Activated T-cell treated with anti-CD3 and anti-CD28 coated beads, Interleukin-2, amount 50 U/mL, for 48 hours (primary cell): ENCODE measurements around the gene ATG13.

Experiments used
- DNase-seq, 2 experiments: peaks; one replicate each; pipeline ENCODE4 v3.0.0-alpha.2; 2020

ATG13 gene

DNA sequence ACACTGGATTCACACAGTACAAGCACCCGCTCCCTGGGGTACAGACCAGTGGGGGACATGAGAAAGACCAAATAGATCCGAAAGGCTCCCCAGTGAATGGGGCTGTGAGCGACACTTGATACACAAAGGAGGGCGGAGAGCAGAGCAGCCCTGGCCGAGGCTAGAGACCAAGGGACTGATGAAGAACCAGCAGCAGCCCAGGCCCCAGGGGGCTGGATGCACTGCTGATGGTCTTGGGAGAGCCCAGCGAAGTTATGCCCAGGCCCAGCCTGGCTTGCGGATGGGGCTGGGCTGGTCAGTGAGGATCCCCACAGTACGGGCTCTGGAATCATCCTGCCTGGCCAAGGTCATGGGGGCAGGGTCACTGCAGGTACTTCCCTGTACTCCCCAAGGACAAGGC is 59.8 kb downstream of the ATG13 start:
- no peak for DNase-seq

- DNase-seq: no peak
Observed at GRCh38 chr11:46677991-46678740, 60.8 kb downstream of the ATG13 start.

DNA sequence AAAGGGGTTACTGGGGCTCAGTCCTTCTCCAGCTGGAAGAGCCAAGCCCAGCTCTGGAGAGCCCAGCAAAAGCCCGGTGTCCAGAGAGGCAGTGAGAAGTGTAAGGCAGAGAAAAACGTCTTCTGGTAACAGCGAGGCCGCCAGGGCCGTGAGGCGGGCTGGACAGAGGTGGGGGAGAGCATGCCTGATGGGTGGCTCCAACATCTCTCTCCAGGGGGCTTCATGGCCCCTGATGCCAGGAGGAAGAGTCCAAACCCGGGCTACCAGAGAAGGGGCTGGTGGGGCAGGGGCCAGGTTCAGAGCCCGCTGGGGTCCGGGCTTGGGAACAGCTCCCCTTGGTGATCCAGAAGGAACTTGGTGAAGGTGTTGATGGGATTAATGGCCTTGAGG is 61.4 kb downstream of the ATG13 start:
- no peak for DNase-seq

DNA sequence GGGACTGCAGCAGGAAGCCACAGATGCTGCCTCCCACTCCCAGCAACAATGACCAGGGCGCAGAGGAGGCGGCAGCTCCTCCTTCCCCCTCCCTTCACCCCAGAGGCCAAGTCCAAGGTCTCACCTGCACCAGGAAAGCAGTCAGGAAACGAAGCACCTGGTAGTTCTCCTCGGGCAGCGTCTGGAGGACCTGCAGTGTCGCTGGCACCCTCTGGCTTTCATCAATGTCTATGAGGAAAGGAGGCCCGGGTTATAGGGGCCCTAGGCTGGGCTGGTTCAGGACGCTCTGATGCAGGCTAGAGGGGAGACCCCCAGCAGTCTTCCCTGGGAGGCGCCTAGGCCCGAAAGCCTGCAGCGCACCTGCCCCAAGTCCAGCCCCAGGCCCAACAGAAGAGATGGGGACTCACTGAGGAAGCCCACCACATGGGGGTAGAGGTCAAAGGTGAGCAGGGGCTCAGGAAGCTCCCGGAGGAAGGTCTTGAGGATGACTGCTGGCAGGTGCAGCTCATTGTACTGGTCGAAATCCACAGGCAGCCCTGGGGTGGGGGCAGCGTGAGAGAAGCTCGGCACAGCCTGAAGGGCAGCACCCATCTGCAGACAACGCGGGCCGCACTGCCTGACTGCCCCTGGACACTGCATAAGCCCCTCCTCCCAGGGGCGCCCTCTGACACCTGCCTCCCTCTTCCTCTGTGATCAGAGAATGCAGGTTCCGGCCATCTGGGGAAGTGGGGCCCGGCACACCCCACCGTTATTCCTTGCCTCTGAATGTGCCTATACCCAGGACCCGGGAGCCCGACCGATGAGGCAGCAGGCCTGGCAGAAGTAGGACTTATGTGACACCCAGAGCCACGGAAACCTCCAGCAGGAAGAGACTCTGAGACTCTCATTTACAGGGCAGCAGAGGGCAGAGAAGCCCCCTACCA is 62.1 kb downstream of the ATG13 start:
- no peak for DNase-seq

DNA sequence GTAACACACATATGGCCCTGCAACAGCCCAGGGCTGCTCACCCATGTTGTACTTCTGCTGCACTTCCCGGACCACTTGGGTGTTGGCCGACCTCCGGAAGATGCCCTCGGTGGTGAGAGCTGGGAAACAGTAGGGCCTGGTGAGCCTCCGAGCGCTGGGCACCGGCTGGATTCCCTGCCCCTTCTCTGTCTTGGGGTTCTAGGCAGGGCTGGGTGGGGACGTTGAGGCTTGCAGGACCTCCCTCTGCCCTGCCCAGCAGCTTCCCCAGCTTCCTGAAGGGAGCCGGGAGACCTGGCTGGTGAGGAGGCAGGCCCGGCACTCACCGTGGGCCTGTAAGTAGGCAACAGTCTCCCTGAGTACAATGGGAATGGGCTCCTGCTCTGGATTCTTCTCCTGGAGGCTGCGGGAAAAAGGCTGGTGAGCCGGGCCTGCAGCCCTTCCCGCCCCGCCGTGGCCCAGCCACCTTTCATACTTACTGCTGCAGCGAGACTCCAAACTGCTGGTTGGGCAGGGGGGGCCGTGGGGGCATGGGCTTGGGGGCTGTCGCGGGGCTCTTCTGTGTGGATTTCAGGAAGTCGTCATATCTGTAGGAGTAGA is 62.9 kb downstream of the ATG13 start:
- DNase-seq: no peak

DNA sequence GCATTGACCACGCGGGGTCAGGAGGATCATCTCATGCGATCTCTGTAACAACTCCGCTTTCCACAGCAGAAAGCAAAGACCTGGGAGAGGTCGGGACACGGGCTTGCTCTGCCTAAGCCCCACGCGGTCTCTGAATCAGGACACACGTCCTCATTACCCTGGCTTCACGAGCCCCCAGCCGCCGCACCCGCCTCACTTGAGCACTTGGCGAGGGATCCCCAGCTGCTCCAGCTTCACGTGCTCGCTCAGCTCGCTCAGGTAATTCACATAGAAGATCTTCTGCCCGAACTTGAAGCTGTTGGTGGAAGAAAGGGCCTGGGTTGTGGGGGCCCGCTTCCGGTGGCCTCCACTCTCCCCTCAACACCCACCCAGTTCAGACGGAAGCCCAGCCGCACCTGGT is 63.5 kb downstream of the ATG13 start:
- DNase-seq: no peak

DNA sequence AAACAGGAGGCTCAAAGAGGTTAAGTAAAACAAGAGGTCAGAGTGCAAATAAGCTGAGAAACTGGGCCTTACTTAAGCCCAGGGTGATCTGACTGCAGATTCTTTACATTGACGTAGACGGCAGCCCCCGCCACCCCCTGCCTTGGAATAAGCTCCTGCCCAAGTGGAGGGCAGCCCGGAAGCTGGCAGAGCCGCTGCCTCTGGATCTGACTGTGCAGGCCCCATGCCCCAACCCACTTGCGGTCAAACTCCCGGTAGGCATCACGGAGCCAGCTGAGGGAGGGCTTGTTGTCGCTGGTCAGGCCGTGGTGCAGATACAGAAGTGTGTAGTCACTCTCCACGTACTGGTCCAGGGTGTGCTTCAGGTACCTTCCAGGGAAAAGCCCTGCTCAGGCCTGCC is 64.5 kb downstream of the ATG13 start:
- no peak for DNase-seq

GRCh38 chr11:46682773-46683752 is 65.7 kb downstream of the ATG13 start:
- DNase-seq: no peak

DNA sequence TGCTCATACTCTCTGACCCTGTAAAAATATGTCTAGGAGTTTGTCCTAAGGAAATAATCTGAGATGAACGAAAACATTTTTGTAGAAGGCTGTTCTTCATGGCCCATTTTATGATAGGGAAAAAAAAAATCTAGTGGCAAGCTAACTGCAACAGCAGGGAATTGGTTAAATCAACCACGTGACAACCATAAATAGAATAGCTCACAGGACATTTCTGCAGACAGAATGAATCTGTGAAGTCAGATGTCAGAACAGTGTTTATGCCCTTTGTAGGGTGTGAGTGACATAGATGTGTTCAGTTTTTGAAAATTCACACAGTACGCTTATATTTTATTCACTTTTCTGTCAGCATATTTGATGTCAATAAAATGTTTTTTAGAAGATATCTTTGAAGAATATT is 67.0 kb downstream of the ATG13 start:
- DNase-seq: no peak

GRCh38 chr11:46686886-46687795 is 69.8 kb downstream of the ATG13 start:
- DNase-seq: no peak

- no peak for DNase-seq
Observed at GRCh38 chr11:46690702-46691101, 73.3 kb downstream of the ATG13 start.

DNA sequence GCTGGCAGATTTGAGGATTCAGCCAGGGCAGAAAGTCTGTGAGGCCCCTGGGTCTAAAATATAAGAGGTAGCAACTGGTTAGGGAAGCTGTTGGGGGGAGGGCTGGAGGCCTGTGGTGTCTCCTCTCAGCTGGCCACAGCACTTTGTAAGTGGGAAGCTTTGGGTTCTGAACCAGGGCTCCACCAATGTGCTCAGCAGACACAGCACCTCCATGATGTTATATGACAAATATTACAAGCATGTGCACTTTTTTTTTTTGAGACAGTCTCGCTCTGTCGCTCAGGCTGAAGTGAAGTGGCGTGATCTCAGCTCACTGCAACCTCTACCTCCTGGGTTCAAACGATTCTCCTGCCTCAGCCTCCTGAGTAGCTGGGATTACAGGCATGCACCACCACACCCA is 75.1 kb downstream of the ATG13 start:
- no peak for DNase-seq

DNA sequence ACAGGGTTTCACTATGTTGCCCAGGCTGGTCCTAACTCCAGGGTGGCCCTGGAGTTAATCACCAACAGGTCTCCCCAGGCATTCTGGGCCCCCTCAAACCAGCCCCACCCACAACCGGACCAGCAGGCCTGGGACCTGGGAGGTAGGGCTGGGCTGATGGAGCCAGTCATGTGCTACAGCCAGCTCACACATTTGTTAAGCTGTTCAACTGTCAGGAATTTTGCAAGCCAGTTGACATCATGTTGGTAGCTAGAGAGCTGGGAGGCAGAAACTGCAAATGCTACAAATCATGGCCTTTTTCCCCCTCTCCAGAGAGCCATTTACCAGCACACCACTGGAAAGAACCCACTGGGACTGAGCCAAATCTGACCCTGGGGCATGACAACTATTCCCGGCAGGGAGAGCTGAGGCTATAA is 76.3 kb downstream of the ATG13 start:
- no peak for DNase-seq

DNA sequence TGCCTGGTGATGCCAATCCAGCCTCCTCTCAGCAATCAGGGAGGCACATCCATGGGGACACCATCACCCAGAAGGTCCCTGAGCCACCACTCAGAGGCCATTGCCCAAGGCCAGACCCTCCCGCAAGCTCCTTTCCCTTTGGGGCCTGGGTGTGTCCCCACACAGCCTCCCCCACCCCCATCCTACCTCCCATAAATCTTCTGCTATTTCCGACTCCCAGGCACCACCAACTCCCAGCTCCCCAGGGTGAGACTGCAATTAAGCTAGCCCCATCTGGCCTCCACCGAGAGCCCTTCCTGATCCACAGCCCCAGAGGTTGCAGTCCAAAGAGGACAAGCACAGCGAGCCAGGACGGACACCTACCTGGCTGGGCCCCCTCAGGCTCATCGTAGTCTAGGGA is 76.7 kb downstream of the ATG13 start:
- no peak for DNase-seq

- DNase-seq: no peak
Observed at GRCh38 chr11:46694607-46695006, 77.3 kb downstream of the ATG13 start.

- no peak for DNase-seq
Observed at GRCh38 chr11:46695345-46696211, 78.2 kb downstream of the ATG13 start.

DNA sequence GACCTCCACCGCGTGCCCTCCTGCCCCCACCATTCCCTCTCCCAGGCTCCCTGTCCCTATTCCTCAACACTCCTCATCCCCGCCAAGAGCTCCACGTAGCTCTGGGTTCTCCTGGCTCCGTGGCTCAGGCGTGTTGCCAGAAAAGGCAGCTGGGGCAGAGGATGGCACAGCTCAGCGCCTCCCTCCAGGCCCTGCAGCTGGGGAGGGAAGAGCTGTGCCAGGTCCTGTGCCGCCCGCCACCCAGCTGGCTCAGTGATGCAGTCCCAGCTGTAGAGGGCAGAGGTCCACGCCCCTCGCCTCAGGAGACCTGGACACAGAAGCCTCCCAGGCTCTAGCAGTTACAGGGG is 78.8 kb downstream of the ATG13 start:
- DNase-seq: no peak

GRCh38 chr11:46697303-46697702 is 80.0 kb downstream of the ATG13 start:
- DNase-seq: no peak

GRCh38 chr11:46697723-46698122 is 80.4 kb downstream of the ATG13 start:
- DNase-seq: no peak

GRCh38 chr11:46698597-46698996 is 81.2 kb downstream of the ATG13 start:
- DNase-seq: no peak
